Vagina (tissue), 2 donors: ENCODE results near the gene METTL1.

Experiments used
- CTCF ChIP-seq, 3 experiments: fragments of 450-650 bp in 2 of 3; fragments of 200-600 bp in 1 of 3; sonication (generic) in 1 of 3; IDR thresholded peaks; one replicate each; pipeline ENCODE4 v1.5.1; 2017 to 2019; ENCODE audit warnings: antibody characterized with exemption in 3 of 3, mild to moderate bottlenecking in 2 of 3, moderate library complexity in 2 of 3
- POLR2A ChIP-seq, 2 donors: fragments of 450-650 bp; IDR thresholded peaks; one replicate each; pipeline ENCODE4 v1.6.1; 2017; ENCODE audit warnings: antibody characterized with exemption in 2 of 2, mild to moderate bottlenecking in 2 of 2, moderate library complexity in 2 of 2
- POLR2AphosphoS5 ChIP-seq, 2 donors: sonication (generic); formaldehyde crosslinking; IDR thresholded peaks; one replicate each; pipeline ENCODE4 v1.9.0; 2017; ENCODE audit warnings: antibody characterized with exemption in 2 of 2, mild to moderate bottlenecking in 2 of 2, low read depth in 1 of 2; ENCODE audit not compliant: insufficient read depth in 1 of 2

- TF ChIP-seq CTCF (IDR thresholded peaks at IDR 0.05) = no peak
- TF ChIP-seq POLR2A (IDR thresholded peaks at IDR 0.05) = no peak
- TF ChIP-seq POLR2AphosphoS5 (IDR thresholded peaks at IDR 0.05; ENCODE audit: insufficient read depth in 1 of 2, low read depth in 1 of 2) = no peak
Observed at GRCh38 chr12:57737467-57738460, 34.1 kb downstream of the METTL1 start.
